Measurements from ENCODE around the gene TMEM63C.

- no peak for TF ChIP-seq CTCF (conservative IDR thresholded peaks at IDR 0.05)
- no peak for TF ChIP-seq ZFX (IDR thresholded peaks at IDR 0.05)
Observed at GRCh38 chr14:77175843-77176242, 5.8 kb upstream of the TMEM63C start.
